ENCODE data around the gene PTBP3. TPM values are rescaled to one million over a fixed set of nuclear protein-coding genes. Genes with fewer than 3 reads are reported as not detected.

The PTBP3 gene
- total and polyA plus RNA-seq, 3 experiments from 2014 or later = 45.0 to 124 (median 118) TPM

GRCh38 chr9:112265391-112265790, 68.0 kb downstream of the PTBP3 start:
- no peaks in the 10 kb centered on the region for H3K36me3 ChIP-seq (ENCODE audit: insufficient read depth, low read length)
- no peak for DNase-seq
- no peaks in the 10 kb centered on the region for H3K27me3 ChIP-seq (ENCODE audit: insufficient read depth, low read length, poor library complexity, severe bottlenecking)
- POLR2A ChIA-PET = interaction anchor here (0.6 kb wide), 1 partner anchor 455 kb away, joined by 6 read pairs; no protein-coding TSS in a partner anchor
- Mint-ChIP-seq H3K27ac (no peak overlapping the region), H3K27me3 (no peaks in the 10 kb centered on the region), H3K4me1 (peaks cover 48 to 64% (median 63%) of the 10 kb centered on the region in 3 donors), H3K36me3 (peaks cover 4 to 68% (median 20%) of the 10 kb centered on the region in 3 donors), H3K4me3 (no peak overlapping the region), H3K9me3 (no peaks in the 10 kb centered on the region)
- CTCF ChIA-PET = no interaction called here
- H3K4me3 ChIP-seq (ENCODE audit: low read length) = no peak overlapping the region
- no peaks in the 10 kb centered on the region for H3K4me1 ChIP-seq (ENCODE audit: insufficient read depth, low read length)
- no peak overlapping the region for H3K27ac ChIP-seq (ENCODE audit: low read depth, low read length)
- H3K9me3 ChIP-seq (ENCODE audit: low read length) = no peaks in the 10 kb centered on the region

GRCh38 chr9:112262577-112262976, 70.8 kb downstream of the PTBP3 start:
- Histone ChIP-seq H3K27me3 (ENCODE audit: insufficient read depth, low read length, poor library complexity, severe bottlenecking) (no peaks in the 10 kb centered on the region), H3K9me3 (ENCODE audit: low read length) (no peaks in the 10 kb centered on the region), H3K4me3 (ENCODE audit: low read length) (no peak overlapping the region), H3K4me1 (ENCODE audit: insufficient read depth, low read length) (no peaks in the 10 kb centered on the region), H3K27ac (ENCODE audit: low read depth, low read length) (no peak overlapping the region), H3K36me3 (ENCODE audit: insufficient read depth, low read length) (no peaks in the 10 kb centered on the region)
- CTCF ChIA-PET = no interaction called here
- peaks cover 40 to 57% (median 54%) of the 10 kb centered on the region in 3 donors for H3K4me1 Mint-ChIP-seq
- H3K36me3 Mint-ChIP-seq = peaks cover 12 to 72% (median 23%) of the 10 kb centered on the region in 3 donors
- no peaks in the 10 kb centered on the region for H3K27me3 Mint-ChIP-seq
- no peaks in the 10 kb centered on the region for H3K9me3 Mint-ChIP-seq
- POLR2A ChIA-PET = no interaction called here
- DNase-seq = no peak
- H3K27ac Mint-ChIP-seq = peak overlapping the region in 1 of 8 donors; percentile 61
- H3K4me3 Mint-ChIP-seq = no peak overlapping the region

GRCh38 chr9:112261133-112261532, 72.3 kb downstream of the PTBP3 start:
- no peaks in the 10 kb centered on the region for H3K4me1 ChIP-seq (ENCODE audit: insufficient read depth, low read length)
- H3K9me3 ChIP-seq (ENCODE audit: low read length) = no peaks in the 10 kb centered on the region
- no peak overlapping the region for H3K27ac ChIP-seq (ENCODE audit: low read depth, low read length)
- Mint-ChIP-seq H3K9me3 (no peaks in the 10 kb centered on the region), H3K27ac (no peak overlapping the region), H3K36me3 (peaks cover 12 to 65% (median 23%) of the 10 kb centered on the region in 3 donors), H3K4me1 (peaks cover 40 to 57% (median 54%) of the 10 kb centered on the region in 3 donors), H3K27me3 (no peaks in the 10 kb centered on the region), H3K4me3 (no peak overlapping the region)
- POLR2A ChIA-PET = no interaction called here
- no peaks in the 10 kb centered on the region for H3K36me3 ChIP-seq (ENCODE audit: insufficient read depth, low read length)
- H3K4me3 ChIP-seq (ENCODE audit: low read length) = no peak overlapping the region
- CTCF ChIA-PET = no interaction called here
- no peak for DNase-seq
- no peaks in the 10 kb centered on the region for H3K27me3 ChIP-seq (ENCODE audit: insufficient read depth, low read length, poor library complexity, severe bottlenecking)

GRCh38 chr9:112258106-112258505, 75.3 kb downstream of the PTBP3 start:
- Mint-ChIP-seq H3K27me3 (no peaks in the 10 kb centered on the region), H3K4me3 (no peak overlapping the region), H3K9me3 (no peaks in the 10 kb centered on the region), H3K27ac (peak overlapping the region in 1 of 8 donors; percentile 38), H3K36me3 (peaks cover 8 to 56% (median 16%) of the 10 kb centered on the region in 3 donors), H3K4me1 (peaks cover 38 to 59% (median 53%) of the 10 kb centered on the region in 3 donors)
- ChIA-PET POLR2A (interaction anchor here (0.6 kb wide), 2 partner anchors 9 to 71 kb away, joined by 4 read pairs; no protein-coding TSS in a partner anchor), CTCF (no interaction called here)
- H3K4me1 ChIP-seq (ENCODE audit: insufficient read depth, low read length) = no peaks in the 10 kb centered on the region
- DNase-seq = no peak
- H3K4me3 ChIP-seq (ENCODE audit: low read length) = no peak overlapping the region
- H3K9me3 ChIP-seq (ENCODE audit: low read length) = no peaks in the 10 kb centered on the region
- no peaks in the 10 kb centered on the region for H3K27me3 ChIP-seq (ENCODE audit: insufficient read depth, low read length, poor library complexity, severe bottlenecking)
- H3K27ac ChIP-seq (ENCODE audit: low read depth, low read length) = no peak overlapping the region
- no peaks in the 10 kb centered on the region for H3K36me3 ChIP-seq (ENCODE audit: insufficient read depth, low read length)

GRCh38 chr9:112252194-112252593, 81.2 kb downstream of the PTBP3 start:
- H3K36me3 Mint-ChIP-seq = peaks cover 3 to 52% (median 10%) of the 10 kb centered on the region in 3 donors
- peak overlapping the region in 3 of 8 donors; percentile 29 to 69 (median 44) for H3K27ac Mint-ChIP-seq
- no peaks in the 10 kb centered on the region for H3K4me1 ChIP-seq (ENCODE audit: insufficient read depth, low read length)
- no peaks in the 10 kb centered on the region for H3K27me3 ChIP-seq (ENCODE audit: insufficient read depth, low read length, poor library complexity, severe bottlenecking)
- H3K9me3 Mint-ChIP-seq = no peaks in the 10 kb centered on the region
- no peak overlapping the region for H3K4me3 Mint-ChIP-seq
- H3K4me3 ChIP-seq (ENCODE audit: low read length) = no peak overlapping the region
- no peaks in the 10 kb centered on the region for H3K9me3 ChIP-seq (ENCODE audit: low read length)
- peaks cover 42 to 68% (median 50%) of the 10 kb centered on the region in 3 donors for H3K4me1 Mint-ChIP-seq
- no peak overlapping the region for H3K27ac ChIP-seq (ENCODE audit: low read depth, low read length)
- CTCF ChIA-PET = no interaction called here
- POLR2A ChIA-PET = no interaction called here
- DNase-seq = no peak
- peaks cover 5% of the 10 kb centered on the region for H3K36me3 ChIP-seq (ENCODE audit: insufficient read depth, low read length)
- H3K27me3 Mint-ChIP-seq = no peaks in the 10 kb centered on the region

GRCh38 chr9:112249277-112249676, 84.1 kb downstream of the PTBP3 start:
- Histone ChIP-seq H3K27ac (ENCODE audit: low read depth, low read length) (no peak overlapping the region), H3K36me3 (ENCODE audit: insufficient read depth, low read length) (peaks cover 5% of the 10 kb centered on the region), H3K4me1 (ENCODE audit: insufficient read depth, low read length) (no peaks in the 10 kb centered on the region), H3K9me3 (ENCODE audit: low read length) (no peaks in the 10 kb centered on the region), H3K4me3 (ENCODE audit: low read length) (no peak overlapping the region), H3K27me3 (ENCODE audit: insufficient read depth, low read length, poor library complexity, severe bottlenecking) (no peaks in the 10 kb centered on the region)
- Mint-ChIP-seq H3K4me3 (peak overlapping the region in 1 of 7 donors; percentile 0), H3K27ac (peak overlapping the region in 5 of 8 donors; percentile 1 to 47 (median 16)), H3K36me3 (peaks cover 10 to 65% (median 12%) of the 10 kb centered on the region in 3 donors), H3K4me1 (peaks cover 36 to 61% (median 38%) of the 10 kb centered on the region in 3 donors), H3K9me3 (no peaks in the 10 kb centered on the region), H3K27me3 (no peaks in the 10 kb centered on the region)
- DNase-seq = no peak
- POLR2A ChIA-PET = no interaction called here
- CTCF ChIA-PET = no interaction called here

GRCh38 chr9:112248722-112249121, 84.7 kb downstream of the PTBP3 start:
- H3K27ac ChIP-seq (ENCODE audit: low read depth, low read length) = no peak overlapping the region
- no peak for DNase-seq
- ChIA-PET CTCF (no interaction called here), POLR2A (interaction anchor here (0.6 kb wide), 1 partner anchor 93 kb away, joined by 3 read pairs; no protein-coding TSS in a partner anchor)
- no peaks in the 10 kb centered on the region for H3K9me3 ChIP-seq (ENCODE audit: low read length)
- no peak overlapping the region for H3K4me3 ChIP-seq (ENCODE audit: low read length)
- no peaks in the 10 kb centered on the region for H3K27me3 ChIP-seq (ENCODE audit: insufficient read depth, low read length, poor library complexity, severe bottlenecking)
- Mint-ChIP-seq H3K27ac (peak overlapping the region in 5 of 8 donors; percentile 2 to 74 (median 31)), H3K27me3 (no peaks in the 10 kb centered on the region), H3K36me3 (peaks cover 12 to 64% (median 13%) of the 10 kb centered on the region in 3 donors), H3K4me3 (no peak overlapping the region), H3K9me3 (no peaks in the 10 kb centered on the region), H3K4me1 (peaks cover 32 to 59% (median 34%) of the 10 kb centered on the region in 3 donors)
- peaks cover 5% of the 10 kb centered on the region for H3K36me3 ChIP-seq (ENCODE audit: insufficient read depth, low read length)
- H3K4me1 ChIP-seq (ENCODE audit: insufficient read depth, low read length) = no peaks in the 10 kb centered on the region

GRCh38 chr9:112247090-112247489, 86.3 kb downstream of the PTBP3 start:
- peak overlapping the region in 2 of 8 donors; percentile 4 to 84 for H3K27ac Mint-ChIP-seq
- no peaks in the 10 kb centered on the region for H3K27me3 Mint-ChIP-seq
- no peak overlapping the region for H3K4me3 Mint-ChIP-seq
- H3K4me1 Mint-ChIP-seq = peaks cover 21 to 46% (median 25%) of the 10 kb centered on the region in 3 donors
- Histone ChIP-seq H3K27ac (ENCODE audit: low read depth, low read length) (no peak overlapping the region), H3K27me3 (ENCODE audit: insufficient read depth, low read length, poor library complexity, severe bottlenecking) (no peaks in the 10 kb centered on the region), H3K4me3 (ENCODE audit: low read length) (no peak overlapping the region), H3K4me1 (ENCODE audit: insufficient read depth, low read length) (no peaks in the 10 kb centered on the region), H3K36me3 (ENCODE audit: insufficient read depth, low read length) (peaks cover 5% of the 10 kb centered on the region), H3K9me3 (ENCODE audit: low read length) (no peaks in the 10 kb centered on the region)
- peaks cover 11 to 62% (median 13%) of the 10 kb centered on the region in 3 donors for H3K36me3 Mint-ChIP-seq
- ChIA-PET POLR2A (no interaction called here), CTCF (no interaction called here)
- DNase-seq = no peak
- no peaks in the 10 kb centered on the region for H3K9me3 Mint-ChIP-seq

Measured in CD8-positive, alpha-beta memory T cell (primary cell).